H9 (cell line): ENCODE data around the gene SLC9A7. TPM values are rescaled to one million over a fixed set of nuclear protein-coding genes. Genes with fewer than 3 reads are reported as not detected.

ENCODE experiments used
- DNase-seq: peaks from one replicate; pipeline ENCODE4 v3.0.0-alpha.2; 2017
- H2AFZ ChIP-seq: one replicate; pipeline ENCODE4 v1.6.1; 2013; ENCODE audit warnings: mild to moderate bottlenecking, low read length, control low read depth, moderate library complexity
- H2AK5ac ChIP-seq: 2 replicates; pipeline ENCODE4 v1.6.1; 2013; ENCODE audit warnings: low read length, control low read depth, mixed read lengths; ENCODE audit not compliant: insufficient read length
- H2BK120ac ChIP-seq: one replicate; pipeline ENCODE4 v1.6.1; 2013; ENCODE audit warnings: low read depth, mild to moderate bottlenecking, low read length, control low read depth, inconsistent platforms; ENCODE audit not compliant: poor library complexity, severe bottlenecking
- H2BK12ac ChIP-seq: 2 replicates; pipeline ENCODE4 v1.6.1; 2013; ENCODE audit warnings: low read length, control low read depth, mixed read lengths, low read depth; ENCODE audit not compliant: insufficient read length
- H2BK15ac ChIP-seq: 2 replicates; pipeline ENCODE4 v1.6.1; 2013; ENCODE audit warnings: low read depth, low read length, control low read depth
- H2BK20ac ChIP-seq: one replicate; pipeline ENCODE4 v1.6.1; 2013; ENCODE audit warnings: low read depth, mild to moderate bottlenecking, low read length, control low read depth, inconsistent platforms; ENCODE audit not compliant: poor library complexity, severe bottlenecking
- H2BK5ac ChIP-seq: 2 replicates; pipeline ENCODE4 v1.6.1; 2013; ENCODE audit warnings: low read length, control low read depth, mixed read lengths; ENCODE audit not compliant: insufficient read length
- H3K14ac ChIP-seq: 2 replicates; pipeline ENCODE4 v1.6.1; 2013; ENCODE audit warnings: low read length, control low read depth; ENCODE audit not compliant: insufficient read depth
- H3K18ac ChIP-seq: 2 replicates; pipeline ENCODE4 v1.6.1; 2013; ENCODE audit warnings: low read depth, mild to moderate bottlenecking, mixed read lengths, low read length, control low read depth; ENCODE audit not compliant: insufficient read length
- H3K23ac ChIP-seq: 2 replicates; pipeline ENCODE4 v1.6.1; 2013; ENCODE audit warnings: low read length, control low read depth, mixed read lengths, low read depth; ENCODE audit not compliant: insufficient read length
- H3K23me2 ChIP-seq: 2 replicates; pipeline ENCODE4 v1.6.1; 2013; ENCODE audit warnings: low read depth, mild to moderate bottlenecking, mixed read lengths, low read length, control low read depth; ENCODE audit not compliant: insufficient read length, poor library complexity, severe bottlenecking
- H3K27ac ChIP-seq: 2 replicates; pipeline ENCODE4 v1.5.1; 2013; ENCODE audit warnings: low read length, control low read depth, mixed read lengths, low read depth; ENCODE audit not compliant: insufficient read length
- H3K27me3 ChIP-seq: 2 replicates; pipeline ENCODE4 v1.6.1; 2013; ENCODE audit warnings: low read length, control low read depth, inconsistent platforms; ENCODE audit not compliant: insufficient read depth
- H3K4ac ChIP-seq: 2 replicates; pipeline ENCODE4 v1.6.1; 2013; ENCODE audit warnings: low read depth, mild to moderate bottlenecking, control low read depth, inconsistent platforms, low read length, moderate library complexity
- H3K4me1 ChIP-seq: 2 replicates; pipeline ENCODE4 v1.6.1; 2013; ENCODE audit warnings: low read length, control low read depth, inconsistent platforms; ENCODE audit not compliant: insufficient read depth
- H3K4me2 ChIP-seq: 2 replicates; pipeline ENCODE4 v1.6.1; 2013; ENCODE audit warnings: low read length, control low read depth, mixed read lengths; ENCODE audit not compliant: insufficient read length, insufficient read depth
- H3K56ac ChIP-seq: 2 replicates; pipeline ENCODE4 v1.6.1; 2013; ENCODE audit warnings: low read depth, mild to moderate bottlenecking, mixed read lengths, low read length, control low read depth; ENCODE audit not compliant: insufficient read length
- H3K79me1 ChIP-seq: 2 replicates; pipeline ENCODE4 v1.6.1; 2013; ENCODE audit warnings: low read depth, mild to moderate bottlenecking, moderate library complexity, low read length, control low read depth, inconsistent platforms; ENCODE audit not compliant: insufficient read depth, poor library complexity, severe bottlenecking
- H3K79me2 ChIP-seq: 2 replicates; pipeline ENCODE4 v1.6.1; 2013; ENCODE audit warnings: low read length, control low read depth, inconsistent platforms; ENCODE audit not compliant: insufficient read depth
- H3K9ac ChIP-seq: 2 replicates; pipeline ENCODE4 v1.6.1; 2013; ENCODE audit warnings: low read length, control low read depth, mixed read lengths; ENCODE audit not compliant: insufficient read length; ENCODE audit errors: extremely low read depth
- H3K9me3 ChIP-seq: one replicate; pipeline ENCODE4 v1.6.1; 2013; ENCODE audit warnings: low read depth, low read length, inconsistent platforms; ENCODE audit not compliant: control insufficient read depth
- H3T11ph ChIP-seq: one replicate; pipeline ENCODE4 v1.6.1; 2013; ENCODE audit warnings: mild to moderate bottlenecking, low read length, control low read depth, inconsistent platforms
- H4K20me1 ChIP-seq: one replicate; pipeline ENCODE4 v1.6.1; 2013; ENCODE audit not compliant: control insufficient read depth, insufficient read length, insufficient read depth
- H4K5ac ChIP-seq: 2 replicates; pipeline ENCODE4 v1.6.1; 2013; ENCODE audit warnings: low read depth, mild to moderate bottlenecking, mixed read lengths, low read length, control low read depth; ENCODE audit not compliant: insufficient read length
- H4K8ac ChIP-seq: replicated peaks from 2 replicates; pipeline ENCODE4 v1.6.1; 2013; ENCODE audit warnings: low read length, control low read depth, mixed read lengths, low read depth; ENCODE audit not compliant: insufficient read length
- H4K91ac ChIP-seq: 2 replicates; pipeline ENCODE4 v1.6.1; 2013; ENCODE audit warnings: low read depth, mild to moderate bottlenecking, moderate library complexity, mixed read lengths, low read length, control low read depth; ENCODE audit not compliant: insufficient read length
- H3K27ac Mint-ChIP-seq, 3 experiments: 2 replicates in 2 of 3; 3 replicates in 1 of 3; pipeline ENCODE4 v1.8.0; 2020 to 2021; ENCODE audit warnings: mixed read lengths in 3 of 3, mild to moderate bottlenecking in 1 of 3, moderate library complexity in 1 of 3
- H3K27me3 Mint-ChIP-seq: 2 replicates; pipeline ENCODE4 v1.8.0; 2021; ENCODE audit warnings: low read depth, mild to moderate bottlenecking, moderate library complexity, mixed read lengths
- H3K36me3 Mint-ChIP-seq, 3 experiments: 2 replicates in 2 of 3; 3 replicates in 1 of 3; pipeline ENCODE4 v1.8.0; 2020 to 2021; ENCODE audit warnings: low read depth in 3 of 3, mixed read lengths in 3 of 3; ENCODE audit not compliant: insufficient read depth in 1 of 3
- H3K4me1 Mint-ChIP-seq, 2 experiments: 2 replicates each; pipeline ENCODE4 v1.8.0; 2020; ENCODE audit warnings: mixed read lengths in 2 of 2
- H3K4me3 Mint-ChIP-seq, 2 experiments: 2 replicates in 1 of 2; 3 replicates in 1 of 2; pipeline ENCODE4 v1.8.0; 2020 to 2021; ENCODE audit warnings: mild to moderate bottlenecking in 2 of 2, mixed read lengths in 2 of 2, moderate library complexity in 1 of 2
- H3K9me3 Mint-ChIP-seq, 2 experiments: 2 replicates in 1 of 2; 3 replicates in 1 of 2; pipeline ENCODE4 v1.8.0; 2020; ENCODE audit warnings: mild to moderate bottlenecking in 2 of 2, mixed read lengths in 2 of 2, moderate library complexity in 1 of 2
- WGBS: extraction: QIAGEN DNeasy Blood & Tissue Kit; methylation state at CpG from one replicate; pipeline ENCODE4 v1.1.7; 2013; ENCODE audit warnings: missing lambda C conversion rate, low lambda C conversion rate, mixed read lengths; ENCODE audit not compliant: insufficient read length; ENCODE audit errors: extremely low coverage; 5-methylcytosine and 5-hydroxymethylcytosine counted together
- total RNA-seq: library from RNA; stranded (reverse); gene quantifications from 2 replicates; pipeline ENCODE4 v1.2.1, GENCODE V29; 2021
- TF ChIP-seq, protein P1 (sequence below): fragments of 200-600 bp; sonication (generic); conservative IDR thresholded peaks from 3 replicates; pipeline ENCODE4 v1.8.0; 2021; ENCODE audit warnings: antibody characterized with exemption, mild to moderate bottlenecking

The SLC9A7 gene
- total RNA-seq, 1 experiment from 2014 or later: 5.9 TPM

DNA sequence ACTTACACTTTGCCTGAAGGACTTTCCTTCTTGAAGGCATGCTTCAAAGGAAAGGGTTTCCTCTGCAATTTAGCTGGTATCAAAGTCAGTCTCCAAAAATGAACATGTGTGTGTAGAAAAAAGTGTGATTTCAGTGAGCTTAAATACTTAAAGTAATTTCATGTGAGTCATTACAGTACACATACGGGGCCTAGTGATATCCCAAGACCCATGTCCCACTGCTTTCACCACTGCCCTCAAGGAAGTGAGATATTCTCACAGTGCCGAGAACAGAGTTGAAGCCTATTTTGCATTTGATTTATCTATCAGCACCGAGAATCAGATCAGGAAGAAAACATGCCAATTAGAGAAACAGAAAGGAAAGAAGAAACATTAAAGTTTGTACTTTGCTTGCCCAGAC, 124.3 kb downstream of the SLC9A7 start:
- H3K23me2 ChIP-seq: no peaks in the 10 kb centered on the region
- no peak overlapping the region for H4K8ac ChIP-seq
- peaks cover 0 to 30% (median 23%) of the 10 kb centered on the region in 3 experiments; a peak in 5 of 7 replicates for H3K36me3 Mint-ChIP-seq
- no peaks in the 10 kb centered on the region for H3K27me3 Mint-ChIP-seq
- TF ChIP-seq, protein P1, sequence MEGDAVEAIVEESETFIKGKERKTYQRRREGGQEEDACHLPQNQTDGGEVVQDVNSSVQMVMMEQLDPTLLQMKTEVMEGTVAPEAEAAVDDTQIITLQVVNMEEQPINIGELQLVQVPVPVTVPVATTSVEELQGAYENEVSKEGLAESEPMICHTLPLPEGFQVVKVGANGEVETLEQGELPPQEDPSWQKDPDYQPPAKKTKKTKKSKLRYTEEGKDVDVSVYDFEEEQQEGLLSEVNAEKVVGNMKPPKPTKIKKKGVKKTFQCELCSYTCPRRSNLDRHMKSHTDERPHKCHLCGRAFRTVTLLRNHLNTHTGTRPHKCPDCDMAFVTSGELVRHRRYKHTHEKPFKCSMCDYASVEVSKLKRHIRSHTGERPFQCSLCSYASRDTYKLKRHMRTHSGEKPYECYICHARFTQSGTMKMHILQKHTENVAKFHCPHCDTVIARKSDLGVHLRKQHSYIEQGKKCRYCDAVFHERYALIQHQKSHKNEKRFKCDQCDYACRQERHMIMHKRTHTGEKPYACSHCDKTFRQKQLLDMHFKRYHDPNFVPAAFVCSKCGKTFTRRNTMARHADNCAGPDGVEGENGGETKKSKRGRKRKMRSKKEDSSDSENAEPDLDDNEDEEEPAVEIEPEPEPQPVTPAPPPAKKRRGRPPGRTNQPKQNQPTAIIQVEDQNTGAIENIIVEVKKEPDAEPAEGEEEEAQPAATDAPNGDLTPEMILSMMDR: no peak
- no peak overlapping the region for H2BK12ac ChIP-seq
- no peaks in the 10 kb centered on the region for H3K79me1 ChIP-seq
- H3K4me2 ChIP-seq: no peak overlapping the region
- H4K91ac ChIP-seq: no peak overlapping the region
- H2BK15ac ChIP-seq: no peak overlapping the region
- H3K18ac ChIP-seq: no peak overlapping the region
- H2AK5ac ChIP-seq: no peak overlapping the region
- H3K9ac ChIP-seq: no peak overlapping the region
- H3K4me1 Mint-ChIP-seq: no peaks in the 10 kb centered on the region
- DNase-seq: no peak
- H3K27ac ChIP-seq: no peak overlapping the region
- no peak overlapping the region for H4K5ac ChIP-seq
- H4K20me1 ChIP-seq: no peaks in the 10 kb centered on the region
- H3K9me3 Mint-ChIP-seq: peaks cover 67 to 76% of the 10 kb centered on the region in 2 experiments
- no peak overlapping the region for H3T11ph ChIP-seq
- no CpG with 5 or more reads among the region's 3 CpGs for WGBS
- H3K27ac Mint-ChIP-seq: no peak overlapping the region
- H3K79me2 ChIP-seq: no peaks in the 10 kb centered on the region
- H2BK5ac ChIP-seq: no peak overlapping the region
- no peak overlapping the region for H3K4me3 Mint-ChIP-seq
- H2AFZ ChIP-seq: no peak overlapping the region
- H3K9me3 ChIP-seq: peaks cover 35% of the 10 kb centered on the region
- H3K4me1 ChIP-seq: no peaks in the 10 kb centered on the region
- H3K56ac ChIP-seq: no peak overlapping the region
- H3K14ac ChIP-seq: no peak overlapping the region
- no peak overlapping the region for H2BK120ac ChIP-seq
- no peak overlapping the region for H3K4ac ChIP-seq
- H3K23ac ChIP-seq: no peak overlapping the region
- no peak overlapping the region for H2BK20ac ChIP-seq
- no peaks in the 10 kb centered on the region; the same call in 1 of the 2 replicates for H3K27me3 ChIP-seq
